Smooth muscle cell of the umbilical artery (primary cell): Measurements from ENCODE around the gene UBQLN1. TPM values are rescaled to one million over a fixed set of nuclear protein-coding genes. Genes with fewer than 3 reads are reported as not detected.

Source experiments
- total RNA-seq: library from RNA; depleted of rRNA; stranded (reverse); fragments of >200 nt; gene quantifications from 2 replicates; pipeline ENCODE4 v1.2.3, GENCODE V29; 2014

The UBQLN1 gene
- total RNA-seq: 107 and 172 TPM in 2 replicates

DNA sequence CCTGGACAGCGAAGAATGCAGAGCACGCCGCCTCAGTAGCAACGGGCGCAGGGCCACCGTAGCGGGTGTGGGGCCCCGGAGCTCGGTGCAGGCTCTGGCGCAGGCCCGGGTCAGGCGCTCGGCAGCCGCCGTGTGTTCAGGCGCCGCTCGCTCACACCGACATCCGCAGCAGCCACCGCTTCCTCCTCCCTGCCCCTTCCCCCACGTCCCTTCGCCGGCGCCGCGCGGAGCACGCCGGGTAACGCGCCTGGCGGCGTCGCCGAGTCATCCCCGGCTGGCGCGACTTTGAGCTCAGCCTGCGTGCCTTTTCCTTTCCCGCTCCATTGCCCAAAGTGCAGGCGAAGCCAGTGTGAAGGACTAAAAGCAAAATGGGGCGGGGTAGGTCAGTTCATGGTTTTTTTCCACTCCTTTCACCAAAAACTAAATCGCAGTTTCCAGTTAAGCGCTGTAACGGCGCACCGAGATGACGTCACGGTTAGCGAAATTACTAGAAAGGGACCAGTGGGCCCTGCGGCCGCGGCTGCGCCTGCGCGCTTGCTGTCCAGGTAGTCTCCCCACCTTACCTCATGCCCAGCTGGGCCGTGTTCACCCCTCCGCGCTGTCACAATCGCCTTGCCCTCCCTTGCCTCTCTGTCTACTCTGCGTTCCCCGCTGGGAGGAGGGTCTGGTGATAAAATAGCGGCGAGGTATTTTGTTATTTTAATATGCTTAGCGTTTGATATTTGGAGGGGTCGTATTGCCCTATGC is at the start of gene UBQLN1:
Gene UBQLN1, minus strand, starts transcription at position 191 of the 747 bp plus-strand sequence. CDS start 279 bp downstream, outside the sequence.

DNA sequence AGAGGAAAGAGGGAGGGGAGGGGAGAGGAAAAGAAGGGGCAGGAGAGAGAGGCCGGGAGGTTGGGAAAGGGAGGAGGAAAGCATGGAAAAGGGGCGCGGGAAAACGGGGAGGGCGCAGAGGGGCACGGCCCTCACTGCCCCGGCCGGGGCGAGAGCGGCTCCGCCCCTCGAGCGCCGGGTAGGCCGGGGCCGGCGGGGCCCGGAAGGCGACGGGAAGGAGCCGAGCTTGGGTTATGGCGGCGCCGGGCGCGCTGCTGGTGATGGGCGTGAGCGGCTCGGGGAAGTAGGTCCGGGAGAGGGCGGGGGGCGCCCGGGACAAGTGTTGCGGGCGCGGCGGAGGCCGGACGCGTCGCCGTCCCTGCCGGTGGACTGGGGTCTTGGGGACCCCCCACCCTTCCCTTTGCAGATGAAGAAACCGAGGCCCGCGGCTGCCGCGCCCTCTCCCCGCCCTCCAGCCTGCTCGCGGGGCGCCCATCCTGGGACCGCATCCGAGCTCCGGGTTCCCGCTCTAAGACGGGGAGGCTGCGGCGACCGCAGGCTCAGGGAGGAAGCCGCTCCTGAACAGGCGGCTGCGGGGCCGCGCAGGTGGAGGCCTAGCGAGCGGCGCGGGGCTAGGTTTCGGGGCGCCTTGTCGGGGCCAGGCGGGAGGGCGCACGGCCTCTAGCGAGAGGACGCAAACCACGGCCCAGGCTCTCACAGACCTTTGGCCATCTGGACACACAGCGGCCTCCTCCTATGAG is 84.6 kb downstream of the UBQLN1 start, which contains the start of gene IDNK:
Gene IDNK, plus strand, starts transcription at position 205 of the 740 bp plus-strand sequence. Its CDS starts 29 bp downstream, at position 234.

Other genes with a start within 250 kb of the UBQLN1 start
- 0.32 and 0.89 TPM in 2 replicates for gene FRMD3, start 169.6 kb downstream of the UBQLN1 start, total RNA-seq
- gene IDNK, start 84.8 kb downstream of the UBQLN1 start, total RNA-seq: 1.5 and 1.7 TPM in 2 replicates
- gene GKAP1, start 109.8 kb upstream of the UBQLN1 start, total RNA-seq: 0.55 and 0.59 TPM in 2 replicates
- gene KIF27, start 213.5 kb upstream of the UBQLN1 start, total RNA-seq: 4.2 TPM in 2 replicates